Endothelial cell of umbilical vein (primary cell): ENCODE data around the gene ADCY9. TPM values are rescaled to one million over a fixed set of nuclear protein-coding genes. Genes with fewer than 3 reads are reported as not detected.

Experiments used
- BruUV-seq: library from RNA; stranded (reverse); fragments of 400-500 nt; replicated peaks from 2 replicates; lab custom pipeline; 2021; lab: Mats Ljungman, UMichigan
- CTCF ChIA-PET: fragments of 300-600, 350-600 bp; sonication (Branson Sonifier 250); formaldehyde crosslinking; loops from one replicate; lab custom pipeline; 2021; ENCODE audit warnings: antibody characterized with exemption, inconsistent platforms; lab: Charles Lee
- POLR2A ChIA-PET: fragments of 300-600, 350-600 bp; sonication (Branson Sonifier 250); formaldehyde crosslinking; loops from one replicate; lab custom pipeline; 2021; ENCODE audit warnings: antibody characterized with exemption, inconsistent platforms; lab: Charles Lee
- DNase-seq: peaks from one replicate; pipeline ENCODE4 v3.0.0-alpha.2; 2011; ENCODE audit warnings: low read depth, low spot score
- FAIRE-seq: peaks from 2 replicates; lab custom pipeline; 2011; peaks lifted over from hg19 to GRCh38; lab: Jason Lieb, UNC
- H2AFZ ChIP-seq: 2 replicates; pipeline ENCODE4 v1.6.0; 2012; ENCODE audit warnings: low read depth, low read length, control low read depth, inconsistent platforms
- H3K27ac ChIP-seq: 2 replicates; pipeline ENCODE4 v1.5.1; 2011; ENCODE audit warnings: low read depth, mild to moderate bottlenecking, control low read depth, low read length, moderate library complexity; ENCODE audit not compliant: insufficient read depth
- H3K27me3 ChIP-seq, 2 experiments: 2 replicates each; pipeline versions ENCODE4 v1.6.0 to v1.6.1; 2011; ENCODE audit warnings: low read length in 2 of 2, mixed read lengths in 1 of 2; ENCODE audit not compliant: control insufficient read depth in 2 of 2, insufficient read depth in 2 of 2
- H3K36me3 ChIP-seq, 2 experiments: 2 replicates in 1 of 2; 3 replicates in 1 of 2; pipeline ENCODE4 v1.5.1; 2011; ENCODE audit warnings: low read length in 2 of 2, mild to moderate bottlenecking in 1 of 2, moderate library complexity in 1 of 2; ENCODE audit not compliant: control insufficient read depth in 2 of 2, insufficient read depth in 2 of 2; ENCODE audit errors: extremely low read depth in 1 of 2
- H3K4me1 ChIP-seq: 3 replicates; pipeline ENCODE4 v1.5.1; 2011; ENCODE audit warnings: mild to moderate bottlenecking, low read length; ENCODE audit not compliant: control insufficient read depth, insufficient read depth; ENCODE audit errors: extremely low read depth
- H3K4me2 ChIP-seq: 2 replicates; pipeline ENCODE4 v1.6.1; 2011; ENCODE audit warnings: low read length, control low read depth, mixed read lengths; ENCODE audit not compliant: insufficient read depth
- H3K4me3 ChIP-seq, 3 experiments: fragments of 200-600 bp in 1 of 3; sonication (generic), shearing (Covaris generic) in 1 of 3; replicated peaks in 1 of 3; 2 replicates each; pipeline ENCODE4 v1.5.1; 2011 to 2016; ENCODE audit warnings: control low read depth in 3 of 3, low read length in 3 of 3, mild to moderate bottlenecking in 2 of 3, inconsistent platforms in 1 of 3, low read depth in 1 of 3, moderate library complexity in 1 of 3; ENCODE audit not compliant: insufficient read depth in 1 of 3
- H3K79me2 ChIP-seq: 2 replicates; pipeline ENCODE4 v1.6.0; 2012; ENCODE audit warnings: low read length, inconsistent platforms; ENCODE audit not compliant: control insufficient read depth, insufficient read depth
- H3K9ac ChIP-seq: replicated peaks from 2 replicates; pipeline ENCODE3; 2011; ENCODE audit warnings: low read length, control low read depth; ENCODE audit not compliant: insufficient read depth; ENCODE audit errors: extremely low read depth
- H3K9me1 ChIP-seq: replicated peaks from 3 replicates; pipeline ENCODE4 v1.6.0; 2011; ENCODE audit warnings: mild to moderate bottlenecking, low read length; ENCODE audit not compliant: control insufficient read depth, insufficient read depth; ENCODE audit errors: extremely low read depth
- H3K9me3 ChIP-seq: replicated peaks from 2 replicates; pipeline ENCODE4 v1.5.1; 2012; ENCODE audit warnings: low read length, inconsistent platforms; ENCODE audit not compliant: control insufficient read depth, insufficient read depth
- H4K20me1 ChIP-seq: replicated peaks from 2 replicates; pipeline ENCODE3; 2011; ENCODE audit warnings: mild to moderate bottlenecking, low read length; ENCODE audit not compliant: control insufficient read depth, insufficient read depth; ENCODE audit errors: extremely low read depth
- EZH2 ChIP-seq: IDR thresholded peaks from 2 replicates; pipeline ENCODE4 v1.6.1; 2012; ENCODE audit warnings: borderline replicate concordance, low read depth, mild to moderate bottlenecking, moderate library complexity, low read length, inconsistent platforms; ENCODE audit not compliant: severe bottlenecking
- FOS ChIP-seq: IDR thresholded peaks from 2 replicates; pipeline ENCODE4 v1.6.1; 2011; ENCODE audit warnings: mild to moderate bottlenecking, low read length, moderate library complexity, borderline replicate concordance; ENCODE audit not compliant: insufficient read depth
- GATA2 ChIP-seq: IDR thresholded peaks from 2 replicates; pipeline ENCODE4 v1.7.0; 2011; ENCODE audit warnings: low read depth, mild to moderate bottlenecking, moderate library complexity, mixed read lengths, low read length; ENCODE audit not compliant: insufficient read length, insufficient read depth
- JUN ChIP-seq: IDR thresholded peaks from 2 replicates; pipeline ENCODE4 v1.6.1; 2011; ENCODE audit warnings: borderline replicate concordance, low read depth; ENCODE audit not compliant: insufficient read length, insufficient read depth
- MAX ChIP-seq: IDR thresholded peaks from 2 replicates; pipeline ENCODE4 v1.6.1; 2011; ENCODE audit not compliant: insufficient read depth, insufficient read length
- MYC ChIP-seq: IDR thresholded peaks from one replicate; pipeline ENCODE4 v1.6.1; 2011; ENCODE audit warnings: mild to moderate bottlenecking, low read depth, low read length
- POLR2A ChIP-seq: IDR thresholded peaks from 2 replicates; pipeline ENCODE4 v1.6.1; 2012; ENCODE audit warnings: low read depth, mild to moderate bottlenecking, control low read depth, low read length
- POLR2AphosphoS5 ChIP-seq: IDR thresholded peaks from 2 replicates; pipeline ENCODE4 v1.6.1; 2012; ENCODE audit warnings: low read depth, mild to moderate bottlenecking, control low read depth, low read length, moderate library complexity; ENCODE audit not compliant: insufficient read depth
- dilution Hi-C: fragments of 300-500 bp; cut with MboI; formaldehyde crosslinking; loops from one replicate; pipeline ENCODE4 v1.15.0; 2019; ENCODE audit warnings: low sequenced_read_pairs; ENCODE audit not compliant: extremely low pct_ligation_motif_present
- intact Hi-C: fragments of 100-400 bp; cut with micrococcal nuclease; formaldehyde crosslinking; loops from one replicate; pipeline ENCODE4 v1.10.0; 2022
- polyA plus RNA-seq, 4 experiments: library from polyadenylated mRNA; depleted of rRNA in 3 of 4; stranded (reverse) in 3 of 4; unstranded in 1 of 4; fragments of >200 nt; gene quantifications; 2 replicates each; pipeline versions ENCODE4 v1.2.1 to v1.2.3, GENCODE V29; 2011 to 2012; ENCODE audit warnings: missing spikeins in 1 of 4
- total RNA-seq: library from RNA; stranded (reverse); gene quantifications from 2 replicates; pipeline ENCODE4 v1.2.3, GENCODE V29; 2021
- TF ChIP-seq, protein P1 (sequence below), 2 donors: IDR thresholded peaks; 1 replicate in 1 of 2; 2 replicates in 1 of 2; pipeline ENCODE4 v1.5.1; 2011; ENCODE audit warnings: low read length in 2 of 2, mild to moderate bottlenecking in 2 of 2, moderate library complexity in 2 of 2, control low read depth in 1 of 2, inconsistent platforms in 1 of 2, low read depth in 1 of 2; ENCODE audit not compliant: insufficient read depth in 1 of 2; ENCODE audit errors: extremely low read depth in 1 of 2

Gene ADCY9
- total and polyA plus RNA-seq, 2 donors (not counting 3 experiments of a cell fraction or from before 2014, with no cell fraction given) = 6.8 to 14.0 TPM

DNA sequence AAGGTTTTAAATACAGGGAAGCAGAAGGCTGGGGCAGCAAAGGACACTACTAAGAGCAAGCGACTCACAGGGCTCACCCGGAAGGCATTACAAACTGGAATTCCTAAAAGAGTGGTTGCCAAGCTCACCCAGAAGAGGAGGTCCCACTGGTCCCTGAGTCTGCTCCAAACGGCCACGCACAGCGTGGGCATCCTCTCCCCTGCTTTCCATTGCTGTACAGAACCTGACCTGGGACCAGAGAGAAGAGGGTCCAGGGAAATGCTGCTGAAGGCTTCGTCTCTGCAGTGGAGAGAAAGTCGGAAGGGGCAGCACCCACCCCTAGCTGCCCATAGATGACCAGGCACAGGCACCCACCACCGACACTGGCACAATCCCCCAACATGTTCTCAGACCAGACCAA lies 67.2 kb downstream of the ADCY9 start:
- Histone ChIP-seq H3K27ac (no peak overlapping the region), H3K79me2 (no peaks in the 10 kb centered on the region), H3K4me3 (no peak overlapping the region), H4K20me1 (no peaks in the 10 kb centered on the region), H3K4me1 (peaks cover 17% of the 10 kb centered on the region), H2AFZ (no peak overlapping the region), H3K9ac (no peak overlapping the region), H3K27me3 (no peaks in the 10 kb centered on the region), H3K36me3 (no peaks in the 10 kb centered on the region), H3K9me3 (no peaks in the 10 kb centered on the region), H3K9me1 (no peaks in the 10 kb centered on the region), H3K4me2 (no peak overlapping the region)
- ChIA-PET CTCF (interaction anchor here (1.0 kb wide), 1 partner anchor 66 kb away, joined by 5 read pairs; no protein-coding TSS in a partner anchor), POLR2A (no interaction called here)
- TF ChIP-seq MAX (no peak), FOS (no peak), EZH2 (no peak), POLR2A (no peak), GATA2 (no peak), POLR2AphosphoS5 (no peak), JUN (no peak), MYC (no peak)
- TF ChIP-seq, protein P1, sequence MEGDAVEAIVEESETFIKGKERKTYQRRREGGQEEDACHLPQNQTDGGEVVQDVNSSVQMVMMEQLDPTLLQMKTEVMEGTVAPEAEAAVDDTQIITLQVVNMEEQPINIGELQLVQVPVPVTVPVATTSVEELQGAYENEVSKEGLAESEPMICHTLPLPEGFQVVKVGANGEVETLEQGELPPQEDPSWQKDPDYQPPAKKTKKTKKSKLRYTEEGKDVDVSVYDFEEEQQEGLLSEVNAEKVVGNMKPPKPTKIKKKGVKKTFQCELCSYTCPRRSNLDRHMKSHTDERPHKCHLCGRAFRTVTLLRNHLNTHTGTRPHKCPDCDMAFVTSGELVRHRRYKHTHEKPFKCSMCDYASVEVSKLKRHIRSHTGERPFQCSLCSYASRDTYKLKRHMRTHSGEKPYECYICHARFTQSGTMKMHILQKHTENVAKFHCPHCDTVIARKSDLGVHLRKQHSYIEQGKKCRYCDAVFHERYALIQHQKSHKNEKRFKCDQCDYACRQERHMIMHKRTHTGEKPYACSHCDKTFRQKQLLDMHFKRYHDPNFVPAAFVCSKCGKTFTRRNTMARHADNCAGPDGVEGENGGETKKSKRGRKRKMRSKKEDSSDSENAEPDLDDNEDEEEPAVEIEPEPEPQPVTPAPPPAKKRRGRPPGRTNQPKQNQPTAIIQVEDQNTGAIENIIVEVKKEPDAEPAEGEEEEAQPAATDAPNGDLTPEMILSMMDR (IDR thresholded peaks at IDR 0.05; ENCODE audit: extremely low read depth in 1 of 2, insufficient read depth in 1 of 2, low read depth in 1 of 2, low read length in 2 of 2) = no peak
- FAIRE-seq (no peak), DNase-seq (no peak)
- intact Hi-C loops (no loop called here), dilution Hi-C loops (no loop called here)
- BruUV-seq = no TSS peak
